DMS153 treated with DMSO at 0.1 percent for 48 hours (cell line): ENCODE results near the gene S100A10.

Experiments
- DNase-seq: peaks from one replicate; lab custom pipeline; 2025; ENCODE audit not compliant: unreplicated experiment; lab: John Stamatoyannopoulos, UW

The S100A10 gene

GRCh38 chr1:151988405-151988923 is 5.2 kb downstream of the S100A10 start:
- DNase-seq, result no peak

GRCh38 chr1:151986501-151987190 is 7.0 kb downstream of the S100A10 start:
- no peak for DNase-seq

GRCh38 chr1:151985768-151986167 is 7.9 kb downstream of the S100A10 start:
- no peak for DNase-seq

GRCh38 chr1:151985270-151985669 is 8.4 kb downstream of the S100A10 start:
- DNase-seq, result no peak

GRCh38 chr1:151984313-151984956 is 9.2 kb downstream of the S100A10 start:
- DNase-seq, result no peak

- DNase-seq, result no peak
Measured at GRCh38 chr1:151982300-151983005, 11.2 kb downstream of the S100A10 start.

- no peak for DNase-seq
Measured at GRCh38 chr1:151981178-151981525, 12.5 kb downstream of the S100A10 start.

GRCh38 chr1:151980287-151981177 is 13.1 kb downstream of the S100A10 start:
- DNase-seq, result no peak

GRCh38 chr1:151978922-151979321 is 14.7 kb downstream of the S100A10 start:
- DNase-seq, result no peak

GRCh38 chr1:151977662-151978230 is 15.9 kb downstream of the S100A10 start:
- DNase-seq, result no peak

GRCh38 chr1:151976858-151977257 is 16.8 kb downstream of the S100A10 start:
- no peak for DNase-seq

GRCh38 chr1:151976015-151976343 is 17.7 kb downstream of the S100A10 start:
- DNase-seq, result no peak

GRCh38 chr1:151975311-151976014 is 18.2 kb downstream of the S100A10 start:
- no peak for DNase-seq

- no peak for DNase-seq
Measured at GRCh38 chr1:151972542-151973248, 21.0 kb downstream of the S100A10 start.

GRCh38 chr1:151970626-151971025 is 23.0 kb downstream of the S100A10 start:
- no peak for DNase-seq

GRCh38 chr1:151970128-151970527 is 23.5 kb downstream of the S100A10 start:
- no peak for DNase-seq

- no peak for DNase-seq
Measured at GRCh38 chr1:151968791-151969399, 24.8 kb downstream of the S100A10 start.

GRCh38 chr1:151968058-151968457 is 25.6 kb downstream of the S100A10 start:
- peak; percentile 52 for DNase-seq

GRCh38 chr1:151967091-151967490 is 26.6 kb downstream of the S100A10 start:
- DNase-seq, result no peak
